Measurements from ENCODE around the gene FSD1L. TPM values are rescaled to one million over a fixed set of nuclear protein-coding genes. Genes with fewer than 3 reads are reported as not detected.

FSD1L gene
- total and polyA plus RNA-seq, 2 of the 13 experiments (the other 11 are each of a cell fraction or from before 2014, with no cell fraction given): 4.1 to 5.1 TPM

GRCh38 chr9:105438141-105438806, 9.6 kb upstream of the FSD1L start:
- no peak overlapping the region for H3K4me2 ChIP-seq (ENCODE audit: low read depth, low read length)
- DNase-seq (ENCODE audit: low spot score) (no peak), ATAC-seq (no peak), FAIRE-seq (no peak)
- no peaks in the 10 kb centered on the region for H3K27me3 ChIP-seq (ENCODE audit: control insufficient read depth in 1 of 2, insufficient read depth in 2 of 2, low read length in 2 of 2)
- ChIA-PET POLR2A (no interaction called here), CTCF (ENCODE audit: low intra/inter-chr PET ratio, low total read pairs) (no interaction called here)
- H3K4me1 ChIP-seq (ENCODE audit: insufficient read depth, low read length): peaks cover 27% of the 10 kb centered on the region
- H3K9ac ChIP-seq (ENCODE audit: insufficient read depth, low read depth, low read length): no peak overlapping the region
- H3K36me3 ChIP-seq (replicated peaks in 1 of 2; ENCODE audit: control insufficient read depth in 1 of 2, insufficient read depth in 2 of 2, low read length in 2 of 2): no peaks in the 10 kb centered on the region
- H3K9me3 ChIP-seq (ENCODE audit: low read length): 0 out of 2 replicates have a peak, but pooled peaks cover 7% of the 10 kb centered on the region
- H3K4me3 ChIP-seq (replicated peaks in 1 of 3; ENCODE audit: insufficient read depth in 1 of 3, low read depth in 2 of 3, low read length in 3 of 3): no peak overlapping the region
- 89% methylated on average over 8 of the region's 8 CpGs for WGBS (ENCODE audit: low lambda C conversion rate)
- BruUV-seq (replicated peaks): no TSS peak
- intact Hi-C loops (cut with micrococcal nuclease; ENCODE audit: unreplicated experiment) (no loop called here), in situ Hi-C loops (cut with HindIII; ENCODE audit: extremely low pct_ligation_motif_present, low pct_unique_long_range_greater_than_20kb) (no loop called here)
- no peaks in the 10 kb centered on the region for H3K79me2 ChIP-seq (ENCODE audit: insufficient read depth, low read length)
- no peak overlapping the region for H2AFZ ChIP-seq (ENCODE audit: low read length)
- TF ChIP-seq ZNF232 (CRISPR knock-in tag; IDR thresholded peaks at IDR 0.05; ENCODE audit: borderline replicate concordance) (no peak), NFIB (CRISPR knock-in tag; IDR thresholded peaks at IDR 0.05; ENCODE audit: borderline replicate concordance) (no peak), ZNF205 (CRISPR knock-in tag; IDR thresholded peaks at IDR 0.05) (no peak), ZFP62 (CRISPR knock-in tag; IDR thresholded peaks at IDR 0.05) (no peak), POLR2G (IDR thresholded peaks at IDR 0.05; ENCODE audit: low read depth, low read length) (no peak)
- H4K20me1 ChIP-seq (ENCODE audit: insufficient read depth, low read length): no peaks in the 10 kb centered on the region
- no peak overlapping the region for H3K27ac ChIP-seq (ENCODE audit: extremely low read length, insufficient read depth, low read length)

GRCh38 chr9:105439428-105439827, 8.4 kb upstream of the FSD1L start:
- no TSS peak for BruUV-seq (replicated peaks)
- Histone ChIP-seq H3K4me2 (ENCODE audit: low read depth, low read length) (no peak overlapping the region), H2AFZ (ENCODE audit: low read length) (no peak overlapping the region), H3K27me3 (ENCODE audit: control insufficient read depth in 1 of 2, insufficient read depth in 2 of 2, low read length in 2 of 2) (no peaks in the 10 kb centered on the region), H3K36me3 (replicated peaks in 1 of 2; ENCODE audit: control insufficient read depth in 1 of 2, insufficient read depth in 2 of 2, low read length in 2 of 2) (no peaks in the 10 kb centered on the region), H3K4me1 (ENCODE audit: insufficient read depth, low read length) (peaks cover 19% of the 10 kb centered on the region), H3K4me3 (replicated peaks in 1 of 3; ENCODE audit: insufficient read depth in 1 of 3, low read depth in 2 of 3, low read length in 3 of 3) (no peak overlapping the region), H3K9ac (ENCODE audit: insufficient read depth, low read depth, low read length) (no peak overlapping the region), H3K27ac (ENCODE audit: extremely low read length, insufficient read depth, low read length) (no peak overlapping the region), H3K79me2 (ENCODE audit: insufficient read depth, low read length) (no peaks in the 10 kb centered on the region), H4K20me1 (ENCODE audit: insufficient read depth, low read length) (no peaks in the 10 kb centered on the region), H3K9me3 (ENCODE audit: low read length) (0 out of 2 replicates have a peak, but pooled peaks cover 7% of the 10 kb centered on the region)
- POLR2A ChIA-PET: no interaction called here
- ATAC-seq (no peak), DNase-seq (ENCODE audit: low spot score) (no peak), FAIRE-seq (no peak)
- in situ Hi-C loops (cut with HindIII; ENCODE audit: extremely low pct_ligation_motif_present, low pct_unique_long_range_greater_than_20kb) (no loop called here), intact Hi-C loops (cut with micrococcal nuclease; ENCODE audit: unreplicated experiment) (no loop called here)
- CTCF ChIA-PET (ENCODE audit: low intra/inter-chr PET ratio, low total read pairs): no interaction called here
- TF ChIP-seq, protein P1, sequence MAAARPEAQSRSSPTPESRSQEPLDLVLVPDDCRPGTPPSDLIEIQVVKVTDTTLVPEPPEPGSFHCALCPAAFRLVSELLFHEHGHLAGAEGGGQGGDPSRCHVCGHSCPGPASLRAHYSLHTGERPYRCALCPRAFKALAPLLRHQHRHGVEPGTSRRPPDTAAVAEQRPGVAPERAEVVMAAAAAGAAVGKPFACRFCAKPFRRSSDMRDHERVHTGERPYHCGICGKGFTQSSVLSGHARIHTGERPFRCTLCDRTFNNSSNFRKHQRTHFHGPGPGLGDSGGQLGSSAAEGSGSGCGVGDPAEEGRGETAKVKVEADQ (CRISPR knock-in tag; IDR thresholded peaks at IDR 0.05; ENCODE audit: borderline replicate concordance): no peak
- TF ChIP-seq ZXDC (CRISPR knock-in tag; IDR thresholded peaks at IDR 0.05) (no peak), PRMT3 (CRISPR knock-in tag; IDR thresholded peaks at IDR 0.05; ENCODE audit: borderline replicate concordance, low read depth) (no peak), SKI (IDR thresholded peaks at IDR 0.05; ENCODE audit: partially characterized antibody) (no peak), MBNL3 (CRISPR knock-in tag; conservative IDR thresholded peaks at IDR 0.05) (no peak), FOSL2 (CRISPR knock-in tag; IDR thresholded peaks at IDR 0.05) (no peak), ZNF234 (CRISPR knock-in tag; conservative IDR thresholded peaks at IDR 0.05) (no peak), SNRNP70 (IDR thresholded peaks at IDR 0.05; ENCODE audit: low read depth, low read length) (no peak), TOE1 (CRISPR knock-in tag; IDR thresholded peaks at IDR 0.05) (no peak), ZNF543 (CRISPR knock-in tag; IDR thresholded peaks at IDR 0.05) (no peak)

Data from HepG2 (cell line).